ENCODE data around the gene MED13.

DNA sequence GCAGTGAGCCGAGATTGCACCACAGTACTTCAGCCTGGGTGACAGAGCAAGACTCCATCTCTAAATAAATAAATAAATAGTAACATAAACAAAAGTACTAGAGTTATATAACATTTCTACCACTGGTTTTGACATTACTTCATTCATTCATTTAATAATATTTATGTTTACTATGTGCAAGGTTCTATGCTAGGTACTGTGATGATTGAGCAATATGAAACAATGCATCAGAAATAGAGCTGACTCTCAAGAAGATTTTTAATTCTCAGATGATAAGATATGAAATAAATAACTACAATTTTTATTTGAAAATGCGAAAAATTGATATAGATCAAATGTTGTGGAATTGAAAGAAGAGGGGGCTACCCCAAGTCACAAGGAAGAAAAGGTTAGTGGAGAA lies 8.9 kb upstream of the MED13 start:
- TF ChIP-seq, protein P1, sequence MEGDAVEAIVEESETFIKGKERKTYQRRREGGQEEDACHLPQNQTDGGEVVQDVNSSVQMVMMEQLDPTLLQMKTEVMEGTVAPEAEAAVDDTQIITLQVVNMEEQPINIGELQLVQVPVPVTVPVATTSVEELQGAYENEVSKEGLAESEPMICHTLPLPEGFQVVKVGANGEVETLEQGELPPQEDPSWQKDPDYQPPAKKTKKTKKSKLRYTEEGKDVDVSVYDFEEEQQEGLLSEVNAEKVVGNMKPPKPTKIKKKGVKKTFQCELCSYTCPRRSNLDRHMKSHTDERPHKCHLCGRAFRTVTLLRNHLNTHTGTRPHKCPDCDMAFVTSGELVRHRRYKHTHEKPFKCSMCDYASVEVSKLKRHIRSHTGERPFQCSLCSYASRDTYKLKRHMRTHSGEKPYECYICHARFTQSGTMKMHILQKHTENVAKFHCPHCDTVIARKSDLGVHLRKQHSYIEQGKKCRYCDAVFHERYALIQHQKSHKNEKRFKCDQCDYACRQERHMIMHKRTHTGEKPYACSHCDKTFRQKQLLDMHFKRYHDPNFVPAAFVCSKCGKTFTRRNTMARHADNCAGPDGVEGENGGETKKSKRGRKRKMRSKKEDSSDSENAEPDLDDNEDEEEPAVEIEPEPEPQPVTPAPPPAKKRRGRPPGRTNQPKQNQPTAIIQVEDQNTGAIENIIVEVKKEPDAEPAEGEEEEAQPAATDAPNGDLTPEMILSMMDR (IDR thresholded peaks at IDR 0.05) = no peak
- TF ChIP-seq POLR2AphosphoS5 (IDR thresholded peaks at IDR 0.05; ENCODE audit: low read depth, low read length) = no peak
- no peak for TF ChIP-seq NFIC (IDR thresholded peaks at IDR 0.05; ENCODE audit: borderline replicate concordance)
- TF ChIP-seq, protein P2, sequence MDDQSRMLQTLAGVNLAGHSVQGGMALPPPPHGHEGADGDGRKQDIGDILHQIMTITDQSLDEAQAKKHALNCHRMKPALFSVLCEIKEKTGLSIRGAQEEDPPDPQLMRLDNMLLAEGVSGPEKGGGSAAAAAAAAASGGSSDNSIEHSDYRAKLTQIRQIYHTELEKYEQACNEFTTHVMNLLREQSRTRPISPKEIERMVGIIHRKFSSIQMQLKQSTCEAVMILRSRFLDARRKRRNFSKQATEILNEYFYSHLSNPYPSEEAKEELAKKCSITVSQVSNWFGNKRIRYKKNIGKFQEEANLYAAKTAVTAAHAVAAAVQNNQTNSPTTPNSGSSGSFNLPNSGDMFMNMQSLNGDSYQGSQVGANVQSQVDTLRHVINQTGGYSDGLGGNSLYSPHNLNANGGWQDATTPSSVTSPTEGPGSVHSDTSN (IDR thresholded peaks at IDR 0.05) = no peak
- TF ChIP-seq EZH2phosphoT487 (IDR thresholded peaks at IDR 0.05; ENCODE audit: borderline replicate concordance, low read depth) = no peak
- TF ChIP-seq, protein P3, sequence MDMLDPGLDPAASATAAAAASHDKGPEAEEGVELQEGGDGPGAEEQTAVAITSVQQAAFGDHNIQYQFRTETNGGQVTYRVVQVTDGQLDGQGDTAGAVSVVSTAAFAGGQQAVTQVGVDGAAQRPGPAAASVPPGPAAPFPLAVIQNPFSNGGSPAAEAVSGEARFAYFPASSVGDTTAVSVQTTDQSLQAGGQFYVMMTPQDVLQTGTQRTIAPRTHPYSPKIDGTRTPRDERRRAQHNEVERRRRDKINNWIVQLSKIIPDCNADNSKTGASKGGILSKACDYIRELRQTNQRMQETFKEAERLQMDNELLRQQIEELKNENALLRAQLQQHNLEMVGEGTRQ (IDR thresholded peaks at IDR 0.05; ENCODE audit: borderline replicate concordance, low read depth, low read length) = no peak
- TF ChIP-seq EP300 (IDR thresholded peaks at IDR 0.05; ENCODE audit: borderline replicate concordance in 1 of 2, low read depth in 1 of 2, low read length in 1 of 2) = no peak
- no peak for TF ChIP-seq SIN3A (IDR thresholded peaks at IDR 0.05; ENCODE audit: borderline replicate concordance, low read depth, low read length)
- TF ChIP-seq, protein P4, sequence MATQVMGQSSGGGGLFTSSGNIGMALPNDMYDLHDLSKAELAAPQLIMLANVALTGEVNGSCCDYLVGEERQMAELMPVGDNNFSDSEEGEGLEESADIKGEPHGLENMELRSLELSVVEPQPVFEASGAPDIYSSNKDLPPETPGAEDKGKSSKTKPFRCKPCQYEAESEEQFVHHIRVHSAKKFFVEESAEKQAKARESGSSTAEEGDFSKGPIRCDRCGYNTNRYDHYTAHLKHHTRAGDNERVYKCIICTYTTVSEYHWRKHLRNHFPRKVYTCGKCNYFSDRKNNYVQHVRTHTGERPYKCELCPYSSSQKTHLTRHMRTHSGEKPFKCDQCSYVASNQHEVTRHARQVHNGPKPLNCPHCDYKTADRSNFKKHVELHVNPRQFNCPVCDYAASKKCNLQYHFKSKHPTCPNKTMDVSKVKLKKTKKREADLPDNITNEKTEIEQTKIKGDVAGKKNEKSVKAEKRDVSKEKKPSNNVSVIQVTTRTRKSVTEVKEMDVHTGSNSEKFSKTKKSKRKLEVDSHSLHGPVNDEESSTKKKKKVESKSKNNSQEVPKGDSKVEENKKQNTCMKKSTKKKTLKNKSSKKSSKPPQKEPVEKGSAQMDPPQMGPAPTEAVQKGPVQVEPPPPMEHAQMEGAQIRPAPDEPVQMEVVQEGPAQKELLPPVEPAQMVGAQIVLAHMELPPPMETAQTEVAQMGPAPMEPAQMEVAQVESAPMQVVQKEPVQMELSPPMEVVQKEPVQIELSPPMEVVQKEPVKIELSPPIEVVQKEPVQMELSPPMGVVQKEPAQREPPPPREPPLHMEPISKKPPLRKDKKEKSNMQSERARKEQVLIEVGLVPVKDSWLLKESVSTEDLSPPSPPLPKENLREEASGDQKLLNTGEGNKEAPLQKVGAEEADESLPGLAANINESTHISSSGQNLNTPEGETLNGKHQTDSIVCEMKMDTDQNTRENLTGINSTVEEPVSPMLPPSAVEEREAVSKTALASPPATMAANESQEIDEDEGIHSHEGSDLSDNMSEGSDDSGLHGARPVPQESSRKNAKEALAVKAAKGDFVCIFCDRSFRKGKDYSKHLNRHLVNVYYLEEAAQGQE (IDR thresholded peaks at IDR 0.05; ENCODE audit: low read depth, low read length) = no peak
- TF ChIP-seq, protein P5, sequence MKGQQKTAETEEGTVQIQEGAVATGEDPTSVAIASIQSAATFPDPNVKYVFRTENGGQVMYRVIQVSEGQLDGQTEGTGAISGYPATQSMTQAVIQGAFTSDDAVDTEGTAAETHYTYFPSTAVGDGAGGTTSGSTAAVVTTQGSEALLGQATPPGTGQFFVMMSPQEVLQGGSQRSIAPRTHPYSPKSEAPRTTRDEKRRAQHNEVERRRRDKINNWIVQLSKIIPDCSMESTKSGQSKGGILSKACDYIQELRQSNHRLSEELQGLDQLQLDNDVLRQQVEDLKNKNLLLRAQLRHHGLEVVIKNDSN (IDR thresholded peaks at IDR 0.05; ENCODE audit: borderline replicate concordance, low read depth) = no peak
- TF ChIP-seq YY1 (IDR thresholded peaks at IDR 0.05; ENCODE audit: low read depth) = no peak
- no peak for TF ChIP-seq RAD21 (IDR thresholded peaks at IDR 0.05; ENCODE audit: low read length)
- TF ChIP-seq JUND (IDR thresholded peaks at IDR 0.05) = no peak
- TF ChIP-seq RXRA (IDR thresholded peaks at IDR 0.05; ENCODE audit: borderline replicate concordance, low read depth) = no peak

All from SK-N-SH (cell line).